A673 (cell line): ENCODE measurements around the gene MCF2L2.

Experiments
- CTCF ChIP-seq: fragments of 300-800, 200-600 bp; sonication (generic); conservative IDR thresholded peaks from 2 replicates; pipeline ENCODE4 v1.5.1; 2017; ENCODE audit warnings: low read depth, mild to moderate bottlenecking, antibody characterized with exemption, low read length, moderate library complexity, mixed read lengths
- EZH2 ChIP-seq: fragments of 200-600 bp; sonication (generic); IDR thresholded peaks from 2 replicates; pipeline ENCODE4 v1.6.1; 2017; ENCODE audit warnings: borderline replicate concordance, low read depth, mild to moderate bottlenecking, mixed read lengths, antibody characterized with exemption, low read length; ENCODE audit not compliant: poor library complexity, severe bottlenecking

- TF ChIP-seq EZH2 (no peak), CTCF (no peak)
Measured at GRCh38 chr3:183134844-183135243, 293.6 kb downstream of the MCF2L2 start.
